ENCODE data around the gene RTN4.
"Not testable (repeated sequence)": the region's sequence is repeated elsewhere in the genome, so short reads cannot be mapped to it uniquely, and the experiment has no call there.

The RTN4 gene

DNA sequence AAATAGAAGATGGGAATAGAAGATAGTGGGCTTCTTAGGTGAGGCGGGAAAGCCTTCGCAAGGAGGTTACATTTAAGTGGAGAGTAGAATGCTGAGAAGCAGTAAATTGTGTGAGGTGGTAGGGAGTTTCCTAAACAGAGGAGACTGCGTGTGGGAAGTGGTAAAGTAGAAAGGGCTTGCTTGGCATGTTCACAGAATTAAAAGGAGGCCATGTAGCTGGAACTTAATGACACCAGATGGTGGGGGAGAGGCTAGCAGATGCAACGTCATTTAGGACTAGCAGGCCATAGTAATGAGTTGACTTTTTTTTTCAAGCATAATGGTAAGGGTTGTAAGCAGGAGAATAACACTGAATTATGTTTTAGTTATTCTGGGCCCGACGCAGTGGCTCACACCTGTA is 13.0 kb upstream of the RTN4 start:
- DNase-seq = no peak

DNA sequence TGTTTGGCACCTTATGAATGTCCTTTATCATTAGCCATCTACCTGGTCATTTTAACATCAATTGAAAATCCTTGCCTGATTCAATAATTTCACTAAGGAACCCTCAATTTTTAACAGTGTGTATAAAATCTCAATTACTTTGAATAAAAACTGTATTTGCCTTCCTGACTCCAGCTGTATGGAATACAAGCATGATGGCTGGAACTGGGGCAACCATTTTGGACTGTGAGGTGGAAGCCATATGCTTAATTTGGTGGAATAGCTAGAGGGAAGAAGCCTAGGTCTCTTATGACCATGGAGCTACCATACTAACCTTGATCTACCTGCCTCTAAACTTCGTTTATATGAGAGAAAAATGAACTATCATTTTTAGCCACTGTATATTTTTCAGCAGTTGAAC is 12.5 kb upstream of the RTN4 start:
- no peak for DNase-seq

DNA sequence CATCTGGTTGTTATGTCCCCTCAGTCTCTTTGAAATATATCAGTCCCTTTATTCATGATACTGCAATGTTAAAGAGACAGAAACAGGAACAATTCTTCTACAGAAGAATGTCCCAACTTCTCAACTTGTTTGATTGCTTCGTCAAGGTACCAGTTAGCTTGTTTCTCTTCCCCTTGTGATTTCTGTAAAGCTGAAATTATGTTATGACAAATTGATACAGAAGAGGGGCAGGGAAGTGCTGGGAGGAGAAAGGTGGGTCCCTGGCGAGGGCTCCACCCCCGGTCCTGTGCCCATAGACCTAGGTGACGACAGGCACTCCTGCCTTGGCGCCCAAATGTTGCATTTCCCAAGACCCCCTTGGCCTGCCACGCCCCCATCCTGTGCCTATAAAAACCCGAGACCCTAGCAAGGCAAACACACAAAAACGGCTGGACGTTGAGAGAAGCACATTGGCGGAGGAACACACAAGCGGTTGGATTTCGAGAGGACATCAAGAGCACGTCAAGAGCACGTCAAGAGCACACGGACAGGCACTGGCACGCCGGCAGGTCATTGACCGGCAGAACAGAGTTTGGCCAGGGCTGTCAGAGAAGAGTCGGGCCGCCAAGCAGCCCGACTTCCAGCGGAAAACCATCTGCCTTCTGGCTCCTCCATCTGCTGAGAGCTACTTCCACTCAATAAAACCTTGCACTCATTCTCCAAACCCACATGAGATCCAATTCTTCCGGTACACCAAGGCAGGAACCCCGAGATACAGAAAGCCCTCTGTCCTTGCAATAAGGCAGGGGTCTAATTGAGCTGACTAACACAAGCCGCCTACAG is 11.5 kb upstream of the RTN4 start:
- peak; percentile 63 to 71 for DNase-seq

DNA sequence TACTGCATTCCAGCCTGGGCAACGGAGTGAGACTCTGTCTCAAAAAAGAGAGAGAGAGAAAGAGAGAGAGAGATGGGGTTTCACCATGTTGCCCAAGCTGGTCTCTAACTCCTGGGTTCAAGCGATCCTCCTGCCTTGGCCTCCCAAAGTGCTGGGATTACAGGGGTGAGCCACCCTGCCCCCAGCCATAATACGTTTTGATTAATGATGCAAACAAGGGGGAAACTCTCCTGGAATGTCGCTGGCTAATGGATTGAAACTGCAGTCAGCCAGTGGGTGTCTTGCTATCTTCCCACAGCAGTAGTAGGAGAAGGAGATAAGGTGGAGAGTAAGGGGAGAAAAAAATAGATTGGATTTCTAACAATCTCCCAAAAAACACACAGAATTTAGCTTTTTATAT is 9.5 kb upstream of the RTN4 start:
- no peak for DNase-seq

DNA sequence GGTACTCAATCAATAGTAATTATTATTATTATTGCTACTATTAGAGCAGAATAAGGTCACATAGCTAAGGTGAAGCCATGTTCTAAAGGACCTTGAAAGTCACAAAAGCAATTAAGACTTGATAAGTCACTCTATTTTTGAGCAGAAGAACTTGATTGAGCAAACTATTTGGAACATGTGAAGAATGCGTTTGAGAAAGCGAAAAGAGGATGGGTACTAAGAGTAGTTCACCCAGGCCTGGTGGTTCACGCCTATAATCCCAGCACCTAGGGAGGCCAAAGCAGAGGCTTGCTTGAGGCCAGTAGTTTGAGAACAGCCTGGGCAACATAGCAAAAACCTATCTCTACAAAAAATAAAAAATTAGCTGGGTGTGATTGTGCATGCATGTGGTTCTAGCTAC is 7.2 kb upstream of the RTN4 start:
- DNase-seq = no peak

DNA sequence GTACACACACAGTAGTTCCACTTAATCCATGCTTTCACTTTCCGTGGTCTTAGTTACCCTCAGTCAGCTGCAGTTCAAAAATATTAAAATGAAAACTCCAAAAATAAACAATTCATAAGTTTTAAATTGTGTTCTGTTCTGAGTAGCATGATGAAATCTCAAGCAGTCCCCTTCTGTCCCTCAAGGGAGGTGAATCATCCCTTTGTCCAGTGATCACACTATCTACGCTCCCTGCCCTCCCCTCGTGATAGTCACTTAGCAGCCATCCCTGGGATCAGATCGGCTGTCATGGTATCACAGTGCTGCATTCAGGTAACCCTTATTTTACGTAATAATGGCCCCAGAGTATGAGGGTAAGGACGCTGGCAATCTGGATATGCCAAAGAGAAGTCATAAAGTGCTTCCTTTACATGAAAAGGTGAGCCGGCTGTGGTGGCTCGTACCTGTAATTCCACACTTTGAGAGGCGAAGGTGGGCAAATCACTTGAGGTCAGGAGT is 5.8 kb upstream of the RTN4 start:
- DNase-seq = no peak

DNA sequence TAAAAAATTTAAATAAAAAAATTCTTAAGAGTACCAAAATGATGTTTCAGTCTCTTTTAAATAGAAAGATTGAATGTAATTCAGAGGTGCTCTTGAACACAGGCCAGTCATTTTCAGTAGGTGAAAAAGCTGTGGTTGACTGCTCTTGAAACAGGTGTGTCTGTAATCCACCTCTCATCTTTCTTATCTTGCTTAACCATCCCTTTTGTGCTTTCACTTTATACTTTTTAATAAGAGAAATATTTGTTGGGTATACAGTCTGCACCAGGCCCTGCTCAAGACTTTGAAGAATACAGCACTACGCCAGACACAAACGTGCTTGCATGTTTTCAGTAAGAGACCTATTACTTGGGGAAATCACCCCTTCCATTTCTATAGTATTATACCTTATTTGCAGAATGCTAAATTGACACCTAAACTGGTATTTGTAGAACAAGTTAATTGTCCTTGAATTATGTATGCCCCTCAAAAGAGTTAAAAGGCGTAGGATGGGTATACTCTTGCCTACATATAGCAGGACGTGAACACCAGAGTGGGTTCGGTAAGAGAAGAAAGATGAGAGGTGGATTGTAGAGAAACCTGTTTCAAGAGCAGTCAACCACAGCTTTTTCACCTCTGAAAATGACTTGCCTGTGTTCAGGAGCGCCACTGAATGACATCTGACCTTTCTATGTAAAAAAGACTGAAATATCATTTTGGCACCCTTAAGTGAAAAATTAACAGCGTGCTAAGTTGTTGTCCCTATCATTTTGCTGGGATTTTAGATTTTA is 4.0 kb upstream of the RTN4 start:
- peak in 1 of 2 experiments; percentile 56 for DNase-seq

DNA sequence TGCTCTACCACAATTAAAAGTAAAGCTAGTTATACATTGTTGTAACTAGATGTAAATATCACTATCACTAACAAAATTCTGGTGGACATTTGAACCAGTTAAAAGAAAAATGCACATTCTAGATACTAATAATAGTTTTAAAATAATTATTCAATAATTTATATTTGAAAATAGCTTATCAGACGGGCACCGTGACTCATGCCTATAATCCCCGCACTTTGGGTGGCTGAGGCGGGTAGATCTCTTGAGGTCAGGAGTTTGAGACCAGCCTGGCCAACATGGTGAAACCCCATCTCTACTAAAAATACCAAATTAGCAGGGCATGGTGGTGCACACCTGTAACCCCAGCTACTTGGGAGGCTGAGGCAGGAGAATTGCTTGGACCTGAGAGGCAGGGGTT is 3.0 kb upstream of the RTN4 start:
- not testable (repeated sequence) for DNase-seq

DNA sequence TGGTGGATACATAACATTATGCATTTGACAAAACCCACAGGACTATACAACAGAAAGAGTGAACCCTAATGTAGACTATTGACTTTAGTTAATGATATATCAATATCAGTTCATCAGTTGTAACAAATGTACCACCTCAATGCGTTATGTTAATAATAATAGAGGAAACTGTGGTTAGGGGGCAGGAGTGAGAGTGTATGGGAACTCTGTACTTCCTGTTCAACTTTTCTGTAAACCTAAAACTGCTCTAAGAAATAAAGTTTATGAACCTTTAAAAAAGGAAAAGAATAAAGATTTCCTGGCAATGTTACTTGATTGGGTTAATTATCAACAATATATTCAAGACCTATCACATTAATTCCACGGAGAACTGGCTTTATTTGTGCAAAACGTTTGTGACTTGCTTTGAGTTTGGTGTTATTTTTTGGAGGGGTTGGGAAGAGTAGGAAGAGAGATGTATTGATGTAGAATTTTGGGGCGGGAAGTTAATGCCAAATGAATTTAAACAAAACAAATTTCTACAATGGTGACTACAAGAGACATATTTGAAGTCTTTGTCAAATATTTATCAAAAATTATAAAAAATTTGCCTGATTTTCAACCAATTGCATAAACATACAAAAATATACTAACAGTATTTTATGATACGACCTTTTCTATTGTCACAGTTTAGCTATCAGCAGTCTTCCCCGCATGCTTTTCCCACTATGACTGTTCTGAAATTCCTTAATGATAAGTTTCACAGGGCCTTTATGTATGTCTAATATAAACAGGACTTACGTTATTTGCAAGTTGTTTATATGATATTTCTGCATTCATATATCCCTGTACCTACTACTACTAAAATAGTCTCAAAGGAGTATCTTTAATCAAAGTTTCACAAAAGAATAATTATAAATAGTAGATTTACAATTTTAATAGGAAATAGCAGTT is 2.1 kb upstream of the RTN4 start:
- DNase-seq = no peak

DNA sequence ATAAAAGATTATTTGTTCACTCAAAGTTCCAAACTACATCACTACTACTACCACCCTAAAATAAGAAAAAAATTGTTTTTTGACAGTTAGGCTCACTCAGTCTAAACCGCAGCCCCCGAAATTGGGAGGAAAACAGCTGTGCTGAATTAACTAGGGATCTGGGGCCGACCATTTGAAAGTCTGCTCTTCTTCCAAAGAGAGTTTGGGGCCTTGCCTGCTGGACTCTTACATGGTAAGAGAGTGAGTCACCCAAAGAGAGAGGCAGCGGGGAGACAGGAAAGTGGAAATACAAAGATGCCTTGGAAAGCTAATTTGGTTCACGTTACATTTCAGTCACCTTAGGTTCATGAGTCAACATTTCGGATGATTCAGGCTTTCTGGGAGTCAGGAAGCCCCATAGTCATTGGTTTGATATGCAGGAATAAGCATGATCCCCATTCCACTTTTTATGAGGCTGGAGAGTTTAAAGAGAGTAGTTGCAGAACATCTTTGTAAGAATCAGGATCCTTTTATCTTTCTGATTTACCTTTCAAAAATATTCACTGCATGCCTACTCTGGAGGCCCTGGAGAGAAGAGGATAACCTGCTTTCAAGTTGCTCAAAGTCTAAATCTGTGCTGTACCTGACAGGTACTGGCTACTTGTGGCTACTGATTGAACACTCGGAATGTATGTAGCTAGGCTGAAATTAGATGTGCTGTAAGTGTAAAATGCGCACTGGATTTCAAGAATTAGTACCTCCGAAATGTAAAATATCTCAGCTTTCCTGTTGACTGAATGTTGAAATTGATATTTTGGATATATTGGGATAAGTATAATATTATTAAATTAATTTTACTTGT is 995 bp upstream of the RTN4 start:
- no peak for DNase-seq

DNA sequence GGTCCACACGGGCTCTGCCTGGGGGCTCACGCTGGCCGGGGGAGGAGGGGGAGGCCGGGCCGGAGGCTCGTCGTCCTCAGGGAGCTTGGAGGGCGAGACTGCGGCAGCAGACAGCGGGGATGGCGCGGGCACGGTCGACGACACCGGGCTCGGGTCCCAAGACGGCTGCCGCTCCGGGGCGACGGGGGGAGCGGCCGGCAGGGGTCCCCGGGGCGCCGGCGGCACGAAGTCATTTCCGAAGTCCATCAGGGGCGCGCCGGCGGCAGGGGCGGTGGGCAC is 491 bp downstream of the RTN4 start:
- DNase-seq = peak in 1 of 2 experiments; percentile 56

DNA sequence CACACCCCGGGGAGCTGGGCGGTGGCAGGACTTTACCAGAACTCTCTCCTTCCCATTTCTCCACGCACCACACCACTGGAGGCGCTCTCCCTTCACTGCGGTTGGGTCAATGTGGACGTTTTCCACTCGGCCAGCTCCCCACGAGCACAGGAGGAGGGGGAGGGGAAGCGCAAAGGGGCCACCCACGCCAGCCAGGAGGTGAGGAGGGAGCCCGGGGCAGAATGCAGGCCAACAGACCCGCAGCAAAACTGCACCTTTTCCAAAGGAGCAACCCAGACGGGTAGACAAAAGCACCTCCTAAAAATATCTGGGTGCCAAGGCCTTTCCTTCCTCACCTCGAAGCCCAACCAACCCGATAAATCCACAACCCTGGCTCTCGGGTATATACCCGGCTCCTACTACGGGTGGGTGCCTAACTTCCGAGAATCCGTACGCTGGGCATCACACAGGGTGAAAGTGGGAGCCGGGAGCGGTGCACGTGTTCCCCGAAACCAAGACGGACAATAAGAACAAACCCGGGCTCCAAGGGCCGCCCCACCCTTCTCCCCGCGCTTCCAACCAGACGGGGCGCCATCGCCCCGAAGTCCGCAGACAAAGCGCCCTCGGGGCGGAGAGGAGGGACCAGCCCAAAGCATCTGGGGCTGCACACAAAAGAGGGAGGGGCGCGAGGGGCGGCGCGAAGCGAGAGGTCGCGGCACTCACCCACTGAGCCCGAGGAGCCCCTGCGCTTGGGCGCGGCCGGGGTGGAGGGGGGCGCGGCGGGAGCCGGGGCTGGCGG is 1.0 kb downstream of the RTN4 start:
- DNase-seq = peak; percentile 48 to 56

DNA sequence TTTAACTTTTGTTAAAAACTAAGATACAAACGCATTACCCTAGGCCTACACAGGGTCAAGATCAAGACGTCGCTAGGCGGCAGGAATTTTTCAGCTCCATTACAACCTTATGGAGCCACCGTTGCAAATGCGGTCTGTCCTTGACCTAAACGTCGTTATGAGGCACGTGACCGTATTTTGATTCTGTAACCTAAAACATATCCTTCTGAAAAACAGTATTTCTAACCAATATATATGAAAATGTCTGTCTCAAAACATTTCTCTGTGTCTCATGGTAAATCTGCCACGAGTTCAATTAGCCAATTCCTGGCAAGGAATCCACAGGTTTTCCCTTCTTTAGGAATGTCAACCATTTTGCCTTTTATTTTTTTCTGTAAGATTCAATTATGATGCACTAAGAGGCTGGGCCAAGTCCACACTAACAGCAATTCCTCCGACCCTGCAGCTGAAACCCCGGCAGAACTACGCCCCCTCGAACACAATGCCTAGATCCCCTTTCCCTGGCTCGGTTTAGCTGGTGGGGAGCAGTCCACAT is 1.7 kb downstream of the RTN4 start:
- DNase-seq = peak in 1 of 2 experiments; percentile 76

DNA sequence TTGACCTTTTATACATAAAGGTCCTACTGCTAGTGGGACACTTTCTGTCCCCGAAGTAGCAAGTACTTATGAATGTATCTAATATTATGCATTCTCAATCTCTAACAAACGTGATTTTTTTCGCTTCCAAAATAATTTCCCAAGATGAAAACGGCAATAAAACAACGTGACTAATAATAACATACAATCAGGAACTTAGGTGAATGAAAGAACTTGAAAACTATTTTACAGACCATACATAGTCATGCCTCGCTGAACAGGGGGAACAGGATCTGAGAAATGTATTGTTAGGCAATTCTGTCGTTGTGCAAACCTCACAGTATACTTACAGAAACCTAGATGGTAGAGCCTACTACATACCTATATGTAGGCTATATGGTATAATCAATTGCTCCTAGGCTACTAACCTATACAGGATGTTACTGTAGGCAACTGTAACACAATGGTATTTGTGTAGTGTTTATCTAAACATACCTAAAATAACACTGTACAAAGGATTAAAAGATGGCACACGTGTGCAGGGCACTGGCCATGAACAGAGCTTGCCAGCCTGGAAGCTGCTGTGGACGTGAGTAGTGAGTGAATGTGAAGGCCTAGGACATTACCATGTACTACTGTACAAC is 2.5 kb downstream of the RTN4 start:
- DNase-seq = no peak

DNA sequence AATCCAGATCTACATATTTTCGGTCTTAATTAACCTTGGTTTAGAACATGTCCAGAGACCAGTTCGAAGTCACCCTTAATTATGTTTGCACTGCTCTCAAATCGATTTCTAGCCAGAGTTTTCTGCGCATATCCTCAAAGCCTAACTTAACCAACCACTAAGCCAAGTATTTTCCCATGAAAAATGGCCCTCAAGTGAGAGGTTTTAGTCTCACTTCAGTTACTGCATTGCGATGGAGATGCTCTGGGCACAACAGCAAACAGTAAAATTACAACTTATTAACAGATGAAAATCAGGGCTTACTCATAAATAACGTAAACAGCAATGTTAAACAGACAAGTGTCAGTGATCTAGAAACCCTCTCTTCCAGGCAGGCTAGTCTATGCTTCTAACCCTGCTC is 4.5 kb downstream of the RTN4 start:
- DNase-seq = peak in 1 of 2 experiments; percentile 25

DNA sequence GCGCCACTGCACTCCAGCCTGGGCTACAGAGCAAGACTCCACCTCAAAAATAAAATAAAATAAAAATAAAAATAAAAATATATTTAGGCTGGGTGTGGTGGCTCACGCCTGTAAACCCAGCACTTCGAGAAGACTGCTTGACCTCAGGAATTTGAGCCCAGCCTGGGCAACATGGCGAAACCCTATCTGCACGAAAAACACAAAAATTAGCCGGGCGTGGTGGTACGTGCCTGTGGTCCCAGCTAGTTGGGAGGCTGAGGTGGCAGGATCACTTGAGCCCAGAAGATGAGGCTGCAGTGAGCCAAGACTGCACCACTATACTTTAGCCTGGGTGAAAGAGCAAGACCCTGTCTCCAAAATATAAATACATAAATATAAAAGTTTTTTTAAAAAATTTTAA is 6.4 kb downstream of the RTN4 start:
- no peak for DNase-seq

DNA sequence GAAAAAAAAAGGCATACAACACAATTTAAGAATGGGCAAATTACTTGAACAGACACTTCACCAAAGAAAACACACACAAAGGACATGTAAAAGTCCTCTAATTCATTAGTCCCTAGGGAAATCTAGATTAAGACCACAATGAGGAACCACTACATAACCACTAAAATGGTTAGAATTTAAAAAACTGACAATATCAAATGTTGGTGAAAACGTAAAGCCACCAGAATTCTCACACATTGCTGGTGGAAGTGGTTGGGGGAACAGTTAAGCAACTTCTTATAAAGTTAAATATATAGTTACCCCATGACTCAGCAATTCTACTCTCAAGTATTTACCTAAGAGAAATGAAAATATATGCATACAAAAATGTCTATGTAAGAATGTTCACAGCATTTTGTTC is 11.8 kb downstream of the RTN4 start:
- no peak for DNase-seq

DNA sequence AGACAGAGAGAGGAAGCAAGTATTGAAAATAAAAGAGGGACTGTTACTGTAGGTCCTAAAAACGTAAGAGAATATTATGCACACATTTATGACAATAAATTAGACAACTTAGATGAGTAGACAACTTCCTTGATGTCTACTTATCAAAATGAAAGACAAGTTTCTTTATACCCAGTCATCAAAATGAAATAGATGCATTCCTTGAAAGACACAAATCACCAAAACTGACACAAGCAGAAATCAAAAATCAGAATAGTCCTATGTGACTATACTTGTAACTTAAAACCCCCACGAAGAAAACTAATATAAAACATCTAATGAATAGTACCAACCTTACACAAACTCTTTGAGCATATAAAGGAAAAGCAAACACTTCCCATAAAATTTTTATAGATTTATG is 14.5 kb downstream of the RTN4 start:
- no peak for DNase-seq

DNA sequence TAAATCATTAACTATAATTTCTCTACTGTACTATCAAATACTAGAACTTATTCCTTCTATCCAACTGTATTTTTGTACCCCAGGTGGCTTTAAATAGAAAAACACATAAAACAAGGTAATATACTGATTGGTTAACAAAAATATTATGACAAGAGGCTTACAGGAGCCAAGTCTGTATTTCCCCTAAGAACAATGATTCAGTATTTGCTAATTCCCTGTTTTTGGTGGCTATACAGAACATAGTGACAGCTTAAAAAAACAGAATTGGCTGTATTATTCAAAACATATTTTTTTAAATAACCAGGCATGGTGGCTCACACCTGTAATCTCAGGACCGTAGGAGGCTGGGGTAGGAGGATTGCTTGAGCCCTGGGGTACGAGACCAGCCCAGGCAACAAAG is 16.3 kb downstream of the RTN4 start:
- no peak for DNase-seq

DNA sequence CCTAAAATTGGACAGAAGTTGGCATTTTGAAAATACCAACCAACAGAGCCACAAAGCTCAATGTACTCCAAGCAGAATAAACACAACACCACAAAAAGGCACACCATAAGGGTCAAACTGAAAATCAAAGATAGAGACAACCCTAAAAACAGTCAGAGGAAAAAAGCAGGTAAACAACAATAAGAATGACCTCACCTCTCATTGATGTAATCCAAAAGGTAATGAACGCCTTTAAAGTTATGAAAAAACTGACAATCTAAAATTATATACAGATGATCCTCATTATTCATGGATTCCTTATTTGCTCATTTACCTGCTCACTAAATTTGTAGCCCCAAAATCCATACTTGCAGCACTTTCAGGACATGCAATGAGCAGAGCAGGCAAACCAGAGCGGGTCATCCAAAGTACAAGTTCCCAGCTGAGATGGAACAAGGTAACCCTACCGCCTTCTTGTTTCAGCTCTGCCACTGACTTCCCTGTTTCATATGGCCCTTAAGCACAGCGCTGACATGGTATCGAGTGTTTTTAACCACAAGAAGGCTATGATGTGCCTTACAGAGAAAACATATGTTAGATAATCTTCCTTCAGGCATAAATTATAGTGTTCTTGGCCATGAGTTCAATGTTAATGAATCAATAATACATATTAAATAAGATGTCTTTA is 17.0 kb downstream of the RTN4 start:
- DNase-seq = no peak

All from NCI-H187 (cell line).